GM19043 (cell line): Measurements from ENCODE around the gene ZNF592.
A peak's percentile ranks its signal among the peaks of the same experiment; 100 is the strongest.
"Not testable (repeated sequence)": the region's sequence is repeated elsewhere in the genome, so short reads cannot be mapped to it uniquely, and the experiment has no call there.

ENCODE experiments used
- ATAC-seq: cut with Tn5 transposase; IDR thresholded peaks from one replicate; pipeline ENCODE4 v1.9.1; 2021; ENCODE audit warnings: low read depth; ENCODE audit not compliant: unreplicated experiment

The ZNF592 gene

DNA sequence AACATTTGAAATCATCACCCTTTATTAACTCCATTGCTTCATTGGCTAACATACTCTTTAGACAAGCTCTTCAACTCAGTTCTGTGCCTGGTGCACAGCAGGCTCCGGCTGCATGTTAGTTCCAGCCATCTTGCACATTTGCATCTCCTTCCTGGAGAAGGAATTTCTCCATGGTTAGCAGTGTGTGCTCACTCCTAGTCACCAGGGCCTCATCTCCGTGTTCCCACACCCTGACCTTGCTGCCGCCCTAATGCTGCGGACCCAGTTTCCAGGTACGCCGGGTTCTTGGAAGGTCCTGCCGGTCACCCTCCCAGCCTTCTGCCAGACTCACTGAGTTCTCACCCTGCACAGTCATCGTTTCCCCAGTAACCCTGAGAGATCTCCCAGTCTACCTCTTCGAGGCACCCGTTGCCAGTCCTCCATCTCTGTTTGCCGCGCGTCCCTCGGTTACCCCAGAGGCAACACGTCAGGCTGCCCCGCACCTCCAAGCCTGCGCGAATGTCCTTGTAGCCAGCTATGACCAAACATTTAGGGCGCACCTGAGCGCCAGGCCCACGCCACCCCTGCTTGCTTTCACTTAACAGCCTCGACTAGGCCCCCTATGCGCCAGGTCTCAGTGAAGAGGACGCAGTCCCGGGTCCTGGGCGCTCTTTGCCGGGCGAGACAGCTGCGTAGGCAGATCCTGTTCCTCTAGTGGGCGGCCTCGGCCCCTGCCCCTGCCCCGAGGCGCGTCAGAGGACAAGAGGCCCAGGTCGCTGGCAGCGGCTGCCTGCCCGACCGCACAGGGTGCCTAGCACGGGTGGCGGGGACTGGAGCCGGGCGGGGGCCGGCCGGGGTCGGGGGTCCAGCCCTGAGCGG is 747 bp upstream of the ZNF592 start:
- ATAC-seq, result peak; percentile 36

DNA sequence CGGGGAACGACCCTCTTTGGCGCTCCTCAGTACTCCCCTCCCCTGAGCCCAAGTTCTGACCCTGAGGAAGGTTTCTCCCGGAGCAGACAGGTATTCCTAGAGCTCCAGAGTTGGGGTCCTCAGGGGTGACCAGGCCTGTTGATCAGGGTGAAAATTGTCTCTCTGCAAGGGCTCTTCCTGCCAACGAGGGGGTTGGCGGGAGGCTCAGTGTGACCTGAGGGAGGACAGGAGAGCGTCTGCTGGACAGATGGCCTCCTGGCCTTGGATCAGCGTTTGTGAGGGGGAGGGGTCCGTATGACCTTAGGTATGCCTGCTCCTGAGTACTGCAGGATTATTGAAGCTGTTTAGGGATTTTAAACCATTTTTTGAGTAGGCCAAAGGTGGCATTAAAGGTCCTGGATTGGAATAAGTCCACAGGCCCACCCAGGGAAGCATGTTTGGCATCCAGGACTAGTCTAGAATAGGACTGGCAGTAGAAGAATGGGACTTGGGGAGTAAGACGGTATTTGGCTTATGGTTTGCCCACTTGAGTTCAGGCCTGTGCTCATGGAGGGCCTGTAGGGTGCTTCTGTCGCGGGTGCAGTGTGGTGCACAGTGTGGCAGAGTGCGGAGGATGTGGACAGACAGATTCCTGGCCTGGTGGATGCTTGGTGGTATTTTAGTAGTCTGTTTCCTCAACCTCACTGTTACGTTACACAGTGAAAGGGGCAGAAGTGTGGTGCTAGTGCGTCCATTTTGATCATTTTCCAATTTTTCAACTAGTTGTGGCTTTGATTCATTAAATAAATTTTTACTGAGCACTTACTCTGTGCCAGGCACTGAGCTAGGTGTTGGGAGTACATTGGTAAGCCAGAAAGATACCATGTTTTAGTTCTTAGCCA is 959 bp downstream of the ZNF592 start:
- ATAC-seq, result peak; percentile 0

DNA sequence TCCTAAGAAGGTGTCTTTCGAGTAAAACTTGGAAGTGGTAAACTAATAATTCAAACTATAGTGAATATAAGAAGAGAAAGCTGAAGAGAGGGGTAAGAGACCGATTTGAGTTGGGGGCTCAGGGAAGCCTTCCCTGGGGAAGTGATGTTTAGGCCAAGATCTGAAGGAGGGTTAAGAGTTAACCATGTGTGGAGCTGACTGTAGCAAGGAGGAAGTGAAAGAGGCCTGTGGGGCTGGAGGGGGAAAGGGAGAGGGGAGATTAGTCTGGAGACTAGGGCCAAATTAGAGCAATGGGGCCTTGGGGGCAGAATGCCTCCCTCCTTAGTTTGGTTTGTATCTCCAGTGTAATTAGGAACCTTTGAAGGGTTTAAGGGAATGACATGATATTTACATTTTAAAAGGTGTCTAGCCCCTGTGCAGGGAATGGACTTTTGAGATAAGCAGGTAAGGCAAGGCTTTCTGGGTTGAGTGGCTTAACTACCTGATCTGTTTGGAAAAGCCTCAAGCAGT is 2.2 kb downstream of the ZNF592 start:
- peak; percentile 38 for ATAC-seq

DNA sequence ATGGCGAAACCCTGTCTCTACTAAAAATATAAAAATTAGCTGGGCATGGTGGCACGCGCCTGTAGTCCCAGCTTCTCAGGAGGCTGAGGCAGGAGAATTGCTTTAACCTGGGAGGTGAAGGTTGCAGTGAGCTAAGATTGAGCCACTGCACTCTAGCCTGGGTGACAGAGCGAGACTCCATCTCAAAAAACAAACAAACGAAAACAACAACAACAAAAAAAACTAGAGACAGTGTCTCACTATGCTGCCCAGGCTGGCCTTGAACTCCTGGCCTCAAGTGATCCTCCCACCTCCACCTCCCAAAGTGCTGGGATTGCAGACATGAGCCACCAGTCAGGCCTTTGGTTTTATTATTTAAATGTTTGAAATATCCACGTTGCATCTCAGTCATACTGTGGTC is 3.3 kb downstream of the ZNF592 start:
- not testable (repeated sequence) for ATAC-seq

DNA sequence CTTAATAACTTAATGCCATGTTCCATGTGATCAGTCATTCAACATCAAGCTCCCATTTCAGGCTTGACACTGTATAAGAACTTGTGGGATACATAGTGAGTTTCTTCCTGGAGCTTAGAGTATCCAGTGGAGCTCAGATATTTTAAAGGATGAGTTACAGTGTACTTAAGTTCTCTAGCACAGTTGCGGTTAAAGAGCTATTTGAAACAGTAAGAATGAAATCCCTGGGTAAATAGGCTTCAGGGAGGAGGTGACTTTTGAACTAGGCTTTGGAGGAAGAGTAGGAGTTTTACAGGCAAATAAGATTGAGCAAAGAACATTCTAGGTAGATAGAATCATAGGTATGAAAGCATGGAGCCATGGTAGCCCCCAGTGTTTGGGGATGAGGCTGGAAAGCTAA is 3.8 kb downstream of the ZNF592 start:
- ATAC-seq, result no peak

DNA sequence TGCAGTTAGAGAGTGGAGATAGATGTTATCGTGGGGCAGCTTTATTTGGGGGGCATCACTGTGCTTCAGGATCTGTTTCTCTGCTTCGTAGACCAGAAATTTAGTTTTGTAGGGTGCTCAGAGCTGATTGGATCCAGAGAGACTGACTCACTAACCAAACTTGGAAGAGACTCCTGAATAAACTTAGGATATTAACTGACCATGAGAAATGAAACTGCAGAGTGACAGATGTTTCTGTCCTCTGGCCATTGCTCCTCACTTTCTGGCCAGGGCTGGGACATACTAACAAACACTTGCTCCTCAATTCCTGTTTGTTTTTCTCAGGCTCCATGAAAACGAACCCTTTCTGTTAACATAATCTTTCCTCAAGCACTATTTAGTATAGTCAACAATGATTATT is 4.3 kb downstream of the ZNF592 start:
- ATAC-seq, result no peak

DNA sequence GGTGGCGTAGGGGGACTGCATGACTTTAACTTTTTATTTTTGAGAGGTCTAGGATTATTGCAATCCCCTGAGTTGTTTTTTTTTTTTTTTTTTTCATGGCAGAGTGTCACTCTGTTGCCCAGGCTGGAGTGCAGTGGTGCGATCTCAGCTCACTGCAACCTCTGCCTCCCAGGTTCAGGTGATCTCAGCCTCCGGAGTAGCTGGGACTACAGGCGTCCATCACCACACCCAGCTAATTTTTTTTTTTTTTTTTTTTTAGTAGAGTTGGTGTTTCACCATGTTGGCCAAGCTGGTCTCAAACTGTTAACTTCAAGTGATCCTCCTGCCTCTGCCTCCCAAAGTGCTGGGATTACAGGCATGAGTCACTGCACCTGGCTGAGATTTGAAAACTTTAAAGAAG is 6.5 kb downstream of the ZNF592 start:
- not testable (repeated sequence) for ATAC-seq

DNA sequence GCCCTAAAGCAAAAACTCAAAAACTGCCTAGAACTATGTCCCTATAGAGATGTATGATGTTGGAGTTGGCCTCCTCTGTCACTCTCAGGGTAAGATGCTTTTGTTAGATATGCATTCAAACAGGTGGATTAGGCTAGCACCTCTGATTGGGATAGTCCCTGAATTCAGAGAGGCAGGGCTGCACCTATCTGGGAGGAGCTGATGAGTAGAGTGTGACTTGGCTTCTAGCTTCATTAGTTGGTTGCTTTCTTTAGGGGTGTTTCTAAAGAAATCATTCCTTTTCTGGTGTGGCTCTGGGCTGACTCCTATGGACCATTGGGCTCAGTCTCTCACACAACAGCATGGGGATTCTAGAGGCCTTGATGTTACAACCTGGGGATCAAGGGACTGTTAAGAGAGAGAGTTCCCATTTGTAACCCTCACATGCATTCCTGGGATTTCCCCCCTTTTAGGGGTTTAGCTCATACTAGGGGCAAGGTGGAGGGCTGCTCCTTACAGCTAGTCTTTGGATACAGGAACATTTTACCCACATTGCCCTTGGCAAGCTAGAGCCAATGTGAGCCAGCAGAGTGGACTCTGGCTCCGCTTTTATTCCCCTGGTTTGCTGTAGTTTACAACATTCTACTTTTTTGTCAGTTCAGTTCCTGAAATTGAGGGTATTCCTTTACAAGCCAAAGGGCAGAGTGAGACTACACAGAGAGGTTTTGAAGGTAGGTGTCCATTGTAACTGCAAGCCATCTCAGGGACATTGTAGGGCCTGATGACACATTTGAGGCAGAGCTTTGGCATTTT is 7.5 kb downstream of the ZNF592 start:
- ATAC-seq, result no peak

DNA sequence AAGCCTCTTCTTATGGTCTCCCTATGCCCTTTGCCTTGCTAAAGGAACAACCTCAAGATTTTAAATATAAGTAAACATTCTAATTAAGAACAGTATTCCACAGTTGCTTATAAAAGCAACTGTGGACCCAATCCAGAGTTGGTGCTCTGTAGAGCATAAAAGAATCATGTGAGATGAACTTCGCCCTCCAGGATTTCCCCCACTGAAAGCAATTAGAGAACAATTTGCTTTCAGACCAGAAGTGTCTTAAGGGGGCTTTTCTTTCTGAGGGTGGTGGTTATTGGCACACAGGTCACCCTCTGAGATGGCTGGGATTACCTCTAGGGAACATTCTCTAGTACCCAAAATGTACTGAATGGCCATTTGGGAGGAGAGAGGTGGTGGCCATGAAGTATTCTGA is 10.6 kb downstream of the ZNF592 start:
- no peak for ATAC-seq

DNA sequence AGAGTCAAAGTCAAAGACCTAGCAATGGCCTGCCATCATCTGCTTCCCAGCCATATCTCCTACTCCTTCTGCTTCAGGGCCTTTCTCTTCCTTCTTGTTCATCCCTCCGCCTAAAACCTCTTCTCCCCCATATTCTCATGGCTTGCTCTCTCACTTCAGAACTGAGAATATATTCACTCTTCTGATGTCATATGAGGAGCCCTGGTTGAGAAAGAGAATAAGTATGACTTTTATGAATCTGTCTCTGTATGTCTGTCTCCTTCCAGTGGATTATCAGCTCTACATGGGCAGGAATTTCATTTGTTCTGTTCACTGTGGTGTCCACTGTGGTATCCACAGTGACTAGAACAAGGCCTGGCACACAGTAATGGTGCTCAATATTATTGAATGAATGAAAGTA is 11.8 kb downstream of the ZNF592 start:
- ATAC-seq, result no peak

DNA sequence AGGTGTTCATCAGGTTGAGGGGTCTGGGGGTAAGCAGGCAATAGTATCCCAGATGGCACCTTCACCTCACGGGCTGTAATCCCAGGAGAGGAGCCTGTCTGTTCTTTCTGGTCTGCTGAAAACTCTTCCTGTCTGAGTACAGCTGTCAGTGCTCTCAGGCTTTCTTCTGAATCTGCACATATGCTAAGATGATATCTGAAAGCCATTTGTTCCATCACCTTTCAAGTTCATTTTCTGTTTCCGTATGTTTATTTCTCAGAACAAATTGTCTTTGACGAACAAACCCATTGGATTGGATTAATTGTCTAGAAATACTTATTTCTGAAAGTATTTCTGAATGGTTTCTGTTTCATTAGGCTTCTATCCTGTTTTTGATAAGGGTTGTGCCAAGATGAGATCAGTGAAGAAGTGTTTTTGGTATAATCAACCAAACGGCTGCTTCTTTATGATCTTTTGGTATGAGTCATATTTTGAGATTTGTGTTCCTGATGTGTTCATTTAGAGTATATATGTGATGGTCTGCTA is 13.3 kb downstream of the ZNF592 start:
- no peak for ATAC-seq

DNA sequence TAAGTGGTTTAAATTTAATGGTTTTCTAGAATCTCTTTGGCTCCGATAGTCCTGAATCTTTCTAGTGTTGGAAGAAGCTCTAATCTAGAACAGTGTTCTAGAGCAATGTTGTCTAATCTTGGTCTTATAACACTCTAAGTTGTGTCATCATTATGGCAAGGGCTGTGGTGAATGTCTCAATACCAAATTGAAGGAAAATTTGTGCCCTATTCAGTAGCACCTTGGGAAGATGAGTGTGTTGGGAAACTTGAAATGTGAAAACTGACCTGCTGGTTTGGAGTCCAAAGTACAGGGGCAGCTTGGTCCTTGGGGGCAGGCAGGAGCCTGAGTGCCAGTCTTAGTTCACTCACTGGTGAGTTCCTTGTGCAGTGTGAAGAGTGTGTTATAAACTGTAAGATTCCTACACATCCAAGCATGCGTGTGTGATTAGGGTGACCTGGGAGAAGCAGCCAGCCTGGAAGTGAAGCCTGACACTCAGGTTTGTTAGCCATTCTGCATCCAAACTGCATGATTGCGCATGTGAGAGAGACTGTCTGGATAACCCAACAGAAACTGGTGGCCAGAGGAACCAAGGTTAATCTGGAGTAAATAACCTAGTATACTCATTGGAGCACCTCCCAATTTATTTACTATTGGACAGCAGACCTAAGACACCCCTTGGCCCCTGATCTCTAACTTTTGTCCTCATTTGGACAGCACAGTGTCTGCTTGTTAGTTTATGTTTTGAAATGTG is 14.6 kb downstream of the ZNF592 start:
- ATAC-seq, result no peak

DNA sequence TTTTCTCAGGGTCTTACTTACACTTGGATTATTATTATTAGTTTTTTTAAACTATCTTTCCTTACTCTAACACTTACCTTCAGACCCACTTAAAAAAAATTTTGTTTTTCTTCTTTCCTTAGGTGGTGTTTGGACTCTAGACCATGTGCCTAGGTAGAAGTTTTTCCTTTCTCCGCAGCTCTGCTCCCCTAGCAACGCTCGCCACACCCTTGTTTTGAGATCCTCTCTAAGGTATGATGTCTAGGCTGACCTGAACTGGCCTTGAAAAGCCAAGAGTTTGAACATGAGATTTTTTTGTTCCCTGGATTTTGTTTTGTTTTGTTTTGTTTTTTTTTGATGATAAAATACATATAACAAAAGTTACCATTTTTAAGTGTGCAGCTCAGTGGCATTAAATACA is 16.2 kb downstream of the ZNF592 start:
- ATAC-seq, result no peak

DNA sequence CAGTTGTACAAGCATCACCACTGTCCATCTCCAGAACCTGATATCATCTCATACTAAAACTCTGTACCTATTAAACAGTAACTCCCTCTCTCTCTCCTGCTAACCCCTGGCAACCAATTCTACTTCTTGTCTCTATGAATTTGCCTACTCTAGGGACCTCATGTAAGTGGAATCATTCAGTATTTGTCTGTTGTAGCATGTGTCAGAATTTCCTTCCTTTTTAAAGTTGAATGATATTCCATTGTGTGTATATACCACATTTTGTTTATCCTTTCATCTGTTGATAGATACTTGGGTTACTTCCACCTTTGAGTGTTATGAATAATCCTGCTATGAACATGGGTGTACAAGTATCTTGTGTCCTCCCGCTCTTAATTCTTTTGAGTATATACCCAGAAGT is 16.6 kb downstream of the ZNF592 start:
- no peak for ATAC-seq

DNA sequence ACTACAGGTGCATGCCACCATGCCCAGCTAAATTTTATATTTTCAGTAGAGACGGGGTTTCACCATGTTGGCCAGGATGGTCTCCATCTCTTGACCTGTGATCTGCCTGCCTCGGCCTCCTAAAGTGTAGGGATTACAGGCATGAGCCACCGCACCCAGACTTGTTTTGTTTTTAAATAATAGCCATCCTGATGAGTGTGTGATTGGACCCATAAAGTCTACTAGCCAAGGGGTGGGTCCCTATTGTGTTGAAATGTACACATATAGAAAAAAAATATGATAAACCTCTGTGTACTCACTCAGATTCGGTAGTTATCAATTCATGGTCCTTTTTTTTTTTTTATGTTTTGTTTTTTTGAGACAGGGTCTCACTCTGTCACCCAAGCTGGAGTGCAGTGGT is 17.3 kb downstream of the ZNF592 start:
- no peak for ATAC-seq

DNA sequence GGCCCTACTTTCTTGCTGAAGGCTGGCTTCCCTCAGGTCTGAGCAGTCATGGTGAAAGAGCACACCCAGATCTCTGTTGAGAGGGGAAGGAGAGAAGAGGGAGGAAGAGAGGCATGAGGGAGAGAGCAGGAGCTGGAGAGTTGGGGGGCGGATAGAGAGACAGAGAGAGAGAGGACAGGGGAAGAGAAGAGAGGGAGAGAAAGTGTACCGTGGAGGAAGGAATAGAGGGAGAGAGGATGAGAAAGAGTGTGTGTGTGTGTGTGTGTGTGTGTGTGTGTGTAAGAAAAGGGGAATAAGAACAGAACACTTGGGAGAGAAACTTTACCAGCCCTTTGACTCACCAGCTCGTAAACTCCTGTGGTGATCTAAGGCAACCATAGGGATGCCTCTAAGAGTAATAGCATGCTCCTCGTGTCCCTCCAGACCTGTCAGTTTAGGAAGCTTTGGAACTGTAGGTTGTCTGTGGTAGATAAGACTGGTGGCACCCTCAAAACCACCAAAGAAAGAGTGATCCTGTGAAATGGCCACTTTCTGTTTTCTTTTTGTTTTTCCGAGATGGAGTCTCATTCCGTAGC is 18.2 kb downstream of the ZNF592 start:
- ATAC-seq, result no peak

DNA sequence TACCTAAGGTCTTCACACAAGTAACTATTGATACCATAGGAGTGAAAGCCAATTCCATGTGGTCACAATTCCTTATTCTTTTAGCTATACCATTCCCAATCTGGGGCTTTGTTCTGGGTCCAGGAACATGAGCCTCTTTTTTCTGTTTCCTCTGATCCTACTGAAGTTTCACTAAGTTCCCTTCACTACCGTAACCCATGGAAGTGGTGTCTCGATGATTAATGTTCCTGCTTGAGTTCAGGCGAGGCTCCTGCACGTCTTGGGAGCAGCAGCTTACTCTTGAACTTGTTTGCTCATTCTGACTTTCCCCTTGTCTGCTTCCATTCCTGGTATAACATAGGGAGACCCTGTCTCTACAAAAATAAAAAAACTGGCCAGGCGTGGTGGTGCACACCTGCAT is 23.6 kb downstream of the ZNF592 start:
- ATAC-seq, result no peak

DNA sequence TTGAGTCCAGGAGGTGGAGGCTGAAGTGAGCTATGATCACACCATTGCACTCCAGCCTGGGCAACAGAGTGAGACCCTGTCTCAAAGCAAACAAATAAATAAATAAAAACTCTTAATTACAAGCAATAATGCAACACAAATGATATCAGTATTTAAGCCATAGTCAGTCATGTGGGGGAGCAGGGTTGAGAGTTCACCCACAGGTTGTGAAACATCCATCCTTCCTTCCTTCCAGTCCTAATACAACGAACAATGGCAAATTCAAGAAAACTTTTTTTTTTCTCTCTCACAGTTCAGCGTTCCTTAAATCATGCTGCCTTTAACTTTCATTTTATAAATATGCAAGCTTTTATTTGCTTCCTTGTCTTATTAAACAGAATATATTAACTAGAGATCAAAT is 24.1 kb downstream of the ZNF592 start:
- no peak for ATAC-seq

DNA sequence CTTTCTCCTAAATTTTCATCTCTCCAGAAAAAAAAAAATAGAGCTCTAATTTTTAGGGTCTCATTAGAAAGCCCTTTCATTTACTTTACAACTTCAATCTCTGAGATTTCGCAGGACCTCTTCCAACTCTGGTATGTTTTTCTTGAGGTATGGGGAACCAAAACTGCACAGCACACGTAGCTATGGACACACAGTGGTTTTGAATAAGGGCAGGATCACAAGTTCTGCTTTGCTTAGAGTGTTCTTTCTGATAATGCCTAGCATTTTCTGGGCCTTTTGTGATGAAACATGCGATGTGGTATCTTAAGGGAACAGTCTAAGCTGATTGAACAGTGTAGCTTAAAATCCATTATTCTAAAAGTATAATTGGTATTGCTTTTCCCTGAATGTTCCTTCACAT is 25.3 kb downstream of the ZNF592 start:
- peak; percentile 53 for ATAC-seq
